AG09309 (cell line): ENCODE data around the gene OLA1.
"Not testable (repeated sequence)": the region's sequence is repeated elsewhere in the genome, so short reads cannot be mapped to it uniquely, and the experiment has no call there.

ENCODE experiments used
- DNase-seq: peaks from one replicate; pipeline ENCODE4 v3.0.0-alpha.2; 2010; ENCODE audit warnings: low read depth
- H3K4me3 ChIP-seq: 2 replicates; pipeline ENCODE4 v1.5.1; 2011; ENCODE audit warnings: mild to moderate bottlenecking, low read depth, low read length, moderate library complexity; ENCODE audit not compliant: control insufficient read depth
- CTCF ChIP-seq: IDR thresholded peaks from 2 replicates; pipeline ENCODE4 v1.5.1; 2011; ENCODE audit warnings: mild to moderate bottlenecking, low read depth, low read length, inconsistent platforms; ENCODE audit not compliant: insufficient read depth, control insufficient read depth; ENCODE audit errors: missing control alignments

OLA1 gene

GRCh38 chr2:174248187-174248997, at the start of gene OLA1:
Gene OLA1 (minus strand): TSS chr2:174248532. CDS start chr2:174246815, 1,717 bp downstream.
- peak within 1 kb of the TSS; percentile 79 for H3K4me3 ChIP-seq
- peak; percentile 65 for DNase-seq
- no peak for TF ChIP-seq CTCF

- DNase-seq, result no peak
- H3K4me3 ChIP-seq, result no peak overlapping the region
- no peak for TF ChIP-seq CTCF
Observed at GRCh38 chr2:174292908-174293307, 44.6 kb upstream of the OLA1 start.

- H3K4me3 ChIP-seq, result no peak overlapping the region
- TF ChIP-seq CTCF, result no peak
- DNase-seq, result no peak
Observed at GRCh38 chr2:174286172-174286571, 37.8 kb upstream of the OLA1 start.

- H3K4me3 ChIP-seq, result no peak overlapping the region
- TF ChIP-seq CTCF, result no peak
- DNase-seq, result no peak
Observed at GRCh38 chr2:174282441-174282840, 34.1 kb upstream of the OLA1 start.

GRCh38 chr2:174281736-174282135, 33.4 kb upstream of the OLA1 start:
- no peak overlapping the region for H3K4me3 ChIP-seq
- no peak for TF ChIP-seq CTCF
- no peak for DNase-seq

- TF ChIP-seq CTCF, result no peak
- H3K4me3 ChIP-seq, result no peak overlapping the region
- no peak for DNase-seq
Observed at GRCh38 chr2:174280596-174280995, 32.3 kb upstream of the OLA1 start.

- not testable (repeated sequence) for DNase-seq, H3K4me3 ChIP-seq
Observed at GRCh38 chr2:174270263-174270662, 21.9 kb upstream of the OLA1 start.
